NCI-H345 (cell line): Measurements from ENCODE around the gene OPN1SW.

Experiments used
- DNase-seq: peaks from one replicate; lab custom pipeline; 2025; lab: John Stamatoyannopoulos, UW

The OPN1SW gene, protein sequence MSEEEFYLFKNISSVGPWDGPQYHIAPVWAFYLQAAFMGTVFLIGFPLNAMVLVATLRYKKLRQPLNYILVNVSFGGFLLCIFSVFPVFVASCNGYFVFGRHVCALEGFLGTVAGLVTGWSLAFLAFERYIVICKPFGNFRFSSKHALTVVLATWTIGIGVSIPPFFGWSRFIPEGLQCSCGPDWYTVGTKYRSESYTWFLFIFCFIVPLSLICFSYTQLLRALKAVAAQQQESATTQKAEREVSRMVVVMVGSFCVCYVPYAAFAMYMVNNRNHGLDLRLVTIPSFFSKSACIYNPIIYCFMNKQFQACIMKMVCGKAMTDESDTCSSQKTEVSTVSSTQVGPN

DNA sequence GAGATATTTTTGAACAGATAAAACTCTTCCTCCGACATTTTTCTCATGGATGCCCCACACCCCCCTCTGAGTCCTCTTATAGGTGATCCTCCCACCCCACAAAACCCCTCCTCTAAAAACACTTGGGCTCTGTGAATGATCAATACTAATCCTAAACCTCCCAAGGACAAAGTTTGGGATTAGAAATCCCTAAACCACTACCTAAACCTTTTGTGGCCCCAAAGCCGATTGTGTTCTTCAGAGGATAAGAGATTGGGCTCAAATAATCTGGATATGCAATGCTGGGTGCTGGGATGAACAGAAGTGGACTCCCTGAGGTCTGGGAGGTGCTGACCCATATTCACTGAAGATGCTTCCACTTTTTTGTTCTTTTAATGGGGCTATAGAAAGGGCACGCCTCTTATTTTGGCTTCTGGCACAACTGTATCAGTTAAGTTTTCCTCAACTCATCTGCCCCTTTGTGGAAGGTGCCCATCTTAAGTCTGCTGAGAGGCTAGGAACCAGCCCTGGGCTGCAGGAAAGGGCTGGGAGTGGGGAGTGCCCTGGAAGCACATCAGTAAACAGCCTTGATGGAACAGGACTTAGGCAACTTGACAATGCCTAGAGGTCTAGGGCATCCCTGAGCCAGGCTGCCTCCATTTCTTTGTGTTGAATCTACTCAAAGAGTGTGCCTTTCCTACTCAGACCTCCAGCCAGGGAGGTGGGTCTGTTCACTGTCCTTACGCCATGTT, at the start of gene OPN1SW:
Gene OPN1SW, minus strand, starts transcription at position 51 of the 731 bp plus-strand sequence. Its CDS starts 13 bp downstream, at position 38.
- DNase-seq, result no peak

DNA sequence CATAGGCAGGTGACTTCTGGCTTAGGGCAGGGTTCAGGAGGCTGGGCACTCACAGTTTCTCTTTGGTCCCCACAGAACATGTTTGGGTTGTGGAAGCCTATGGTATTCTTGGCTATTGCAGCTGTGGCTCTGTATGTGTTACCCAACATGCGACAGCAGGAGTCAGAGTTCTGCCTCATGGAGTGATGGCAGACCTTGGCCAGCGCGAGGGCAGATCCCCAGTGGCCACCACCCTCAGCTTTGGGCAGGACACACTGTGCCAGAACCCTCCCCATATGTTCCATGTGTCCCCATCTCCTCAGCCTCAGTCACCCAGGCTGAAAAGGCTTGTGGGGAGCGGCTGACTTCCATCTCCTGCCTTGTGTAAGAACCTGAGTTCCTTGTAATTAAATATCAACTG, 46.1 kb upstream of the OPN1SW start:
- no peak for DNase-seq

DNA sequence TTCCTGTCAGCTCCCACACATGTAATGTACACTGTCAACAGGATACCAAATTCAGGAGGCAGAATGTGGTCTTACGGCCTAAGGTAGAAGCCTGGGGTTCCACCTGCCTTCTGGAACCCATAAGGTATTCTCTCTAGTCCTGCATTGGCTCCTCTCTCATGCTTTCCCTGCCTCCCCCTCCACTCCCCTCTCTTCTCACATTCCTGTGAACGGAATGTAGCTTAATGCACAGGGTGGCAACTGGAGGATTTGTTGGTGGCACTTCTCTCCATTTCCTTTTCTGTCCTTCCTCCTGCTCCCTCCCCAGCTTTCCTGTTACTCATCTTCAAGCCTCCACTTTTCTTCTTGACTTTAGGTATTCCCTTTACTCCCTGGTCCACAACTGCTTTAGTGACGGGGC, 43.1 kb upstream of the OPN1SW start:
- no peak for DNase-seq

DNA sequence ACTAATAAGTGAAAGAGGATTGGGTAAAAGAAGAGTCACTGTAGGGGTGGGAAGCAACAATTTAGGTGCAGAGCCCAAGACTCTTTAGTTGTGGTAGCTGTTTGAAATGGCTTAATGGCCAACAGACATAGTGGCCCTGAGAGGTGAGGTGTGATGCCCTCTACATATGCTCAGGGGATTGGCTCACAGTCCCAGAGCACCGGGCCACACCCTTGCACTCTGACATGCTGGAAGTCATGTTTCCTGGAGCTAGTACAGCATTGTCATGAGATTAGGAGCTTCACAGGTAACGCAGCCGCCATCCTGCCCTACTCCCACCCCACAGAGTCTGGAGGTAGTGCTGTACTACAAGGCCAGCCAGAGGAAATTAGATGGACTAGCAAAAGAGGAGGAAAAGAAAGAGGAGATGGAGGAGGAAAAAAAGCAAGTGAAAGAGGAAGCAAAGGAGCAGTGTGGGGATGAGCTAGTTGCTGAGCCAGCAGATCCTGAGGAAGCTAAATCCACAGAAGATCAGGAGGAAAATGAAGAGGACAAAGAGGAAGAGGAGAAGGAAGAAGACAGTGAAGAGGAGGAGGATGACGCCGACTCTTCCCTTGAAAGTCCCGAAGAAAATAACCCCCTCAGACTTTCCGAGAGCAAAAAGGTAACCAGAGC, 39.8 kb upstream of the OPN1SW start:
- no peak for DNase-seq

DNA sequence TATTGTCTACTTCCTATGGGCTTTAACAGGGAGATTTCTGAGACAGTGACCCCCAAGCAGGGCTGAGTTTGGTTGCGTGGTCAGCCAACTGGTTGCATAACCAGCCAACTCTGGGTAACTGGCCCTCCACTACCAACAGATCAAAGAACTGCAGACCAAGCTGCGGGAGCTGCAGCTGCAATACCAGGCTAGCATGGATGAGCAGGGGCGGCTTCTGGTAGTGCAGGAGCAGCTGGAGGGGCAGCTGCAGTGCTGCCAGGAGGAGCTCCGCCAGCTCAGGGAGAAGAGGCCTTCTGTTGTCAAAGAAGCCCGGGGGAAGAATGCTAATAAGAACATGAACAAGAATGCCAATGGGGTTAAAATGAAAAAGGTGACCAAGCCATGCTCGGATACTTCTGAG, 38.9 kb upstream of the OPN1SW start:
- no peak for DNase-seq

DNA sequence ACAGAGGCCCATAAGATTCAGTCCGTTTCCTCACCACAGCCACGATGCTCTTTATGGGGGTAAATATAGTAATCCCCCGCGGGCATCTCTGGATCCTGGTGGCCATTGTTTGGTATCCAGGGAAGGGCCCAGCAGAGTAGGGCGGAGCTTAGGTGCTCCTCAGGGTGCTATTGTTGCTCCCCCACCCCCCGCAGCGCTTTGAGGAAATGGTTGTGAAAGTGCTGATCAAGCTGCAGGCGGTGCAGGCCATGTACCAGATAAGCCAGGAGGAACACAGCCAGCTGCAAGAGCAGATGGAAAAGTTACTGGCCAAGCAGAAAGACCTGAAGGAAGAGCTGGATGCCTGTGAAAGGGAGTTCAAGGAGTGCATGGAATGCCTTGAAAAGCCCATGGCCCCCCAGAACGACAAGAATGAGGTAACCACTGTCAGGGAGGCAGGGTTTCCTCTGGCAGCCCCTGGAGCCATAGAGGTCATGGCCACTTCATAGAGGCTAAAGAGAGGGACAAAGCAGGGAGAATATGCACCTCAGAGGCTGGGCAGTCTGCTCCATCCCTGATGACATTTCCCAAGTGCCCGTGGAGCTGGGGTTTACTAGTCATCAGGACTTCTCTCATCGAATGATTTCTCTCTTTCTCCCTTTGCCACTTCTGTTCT, 37.0 kb upstream of the OPN1SW start:
- DNase-seq, result peak; percentile 96

DNA sequence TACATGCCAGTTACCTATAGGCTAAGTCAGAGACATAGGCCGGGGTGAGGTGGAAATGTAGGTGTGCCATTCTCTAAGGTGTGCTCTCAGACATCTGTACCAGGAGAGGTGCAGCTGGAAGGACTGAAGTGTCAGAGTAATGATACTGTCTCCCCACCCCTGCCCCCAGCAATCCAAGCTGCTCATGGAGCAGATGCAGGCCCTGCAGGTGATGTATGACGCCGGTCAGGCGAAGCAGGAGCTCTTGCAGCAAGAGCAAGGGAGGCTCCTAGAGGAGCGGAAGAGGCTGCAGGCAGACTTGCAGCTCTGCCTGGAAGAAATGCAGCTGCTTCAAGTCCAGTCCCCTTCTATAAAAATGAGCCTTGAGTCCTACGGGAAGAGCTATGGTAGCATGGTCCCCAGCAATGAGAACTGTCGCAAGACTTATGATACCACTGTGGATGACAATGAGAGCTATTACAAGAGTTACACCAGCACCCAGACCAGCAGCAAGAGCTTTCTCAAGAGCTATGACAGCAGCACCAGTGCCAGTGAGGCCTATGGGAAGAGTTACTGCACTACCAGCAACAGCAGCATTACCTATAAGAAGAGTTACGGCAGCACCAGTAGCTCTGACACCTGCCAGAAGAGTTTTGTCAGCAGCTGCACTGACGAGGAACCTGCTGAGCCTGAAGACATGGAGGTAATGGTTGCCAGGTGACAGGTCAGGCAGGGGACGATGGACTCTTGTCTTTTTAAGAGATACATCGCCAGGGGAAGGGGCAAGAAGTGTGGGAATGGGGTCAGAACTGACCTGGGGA, 36.2 kb upstream of the OPN1SW start:
- DNase-seq, result peak; percentile 77

DNA sequence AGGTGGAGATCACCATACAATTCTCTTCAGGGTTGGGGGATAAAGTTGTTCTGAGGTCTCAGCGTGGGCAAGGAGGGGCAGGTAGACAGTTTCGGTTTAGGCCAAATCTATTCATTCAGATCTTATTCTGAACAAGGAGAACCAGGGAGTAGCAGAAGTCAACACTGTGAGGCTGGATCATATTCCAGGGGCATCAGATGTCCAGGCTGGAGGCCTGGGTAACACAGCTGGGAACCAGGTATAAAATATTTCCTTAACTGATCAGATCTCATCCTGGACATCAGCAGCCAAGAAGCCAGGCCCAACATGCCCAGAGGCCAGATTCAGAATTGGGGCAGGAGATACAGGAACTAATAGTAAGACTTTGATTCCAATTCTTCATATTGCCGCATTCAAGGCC, 35.4 kb upstream of the OPN1SW start:
- no peak for DNase-seq

DNA sequence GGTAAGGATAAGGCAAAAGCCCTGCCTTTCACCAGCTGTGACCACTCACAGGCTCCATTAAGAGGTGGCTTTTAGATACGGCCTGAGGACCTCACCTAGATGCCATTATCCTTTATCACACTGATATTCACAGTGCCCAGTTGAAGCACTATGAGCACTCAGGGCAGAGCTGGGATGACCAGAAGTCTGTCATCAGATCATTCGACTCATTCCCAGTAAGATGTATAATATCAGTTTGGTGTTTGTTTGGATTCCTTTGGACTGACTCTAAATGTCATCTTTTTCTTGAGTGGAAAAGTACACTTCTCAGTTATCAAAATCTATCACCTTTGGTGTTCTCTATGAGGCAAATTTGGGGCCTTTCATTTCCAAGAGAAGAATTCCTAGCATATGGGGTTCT, 34.9 kb upstream of the OPN1SW start:
- no peak for DNase-seq

DNA sequence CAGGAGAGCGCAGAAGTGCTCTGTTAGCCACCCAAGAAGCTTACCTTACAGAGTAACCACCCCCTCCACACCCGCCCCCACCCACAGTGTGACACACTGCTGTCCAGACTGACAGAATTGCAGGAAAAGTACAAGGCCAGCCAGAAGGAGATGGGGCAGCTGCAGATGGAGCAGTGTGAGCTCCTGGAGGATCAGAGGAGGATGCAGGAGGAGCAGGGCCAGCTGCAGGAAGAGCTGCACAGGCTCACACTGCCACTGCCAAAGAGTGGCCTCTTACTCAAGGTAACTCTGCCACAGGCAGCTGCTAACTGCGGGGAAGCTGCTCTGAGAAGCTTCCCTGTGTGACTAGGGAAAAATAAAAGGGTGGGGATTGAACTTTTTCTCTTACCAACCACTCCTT, 33.8 kb upstream of the OPN1SW start:
- DNase-seq, result no peak

DNA sequence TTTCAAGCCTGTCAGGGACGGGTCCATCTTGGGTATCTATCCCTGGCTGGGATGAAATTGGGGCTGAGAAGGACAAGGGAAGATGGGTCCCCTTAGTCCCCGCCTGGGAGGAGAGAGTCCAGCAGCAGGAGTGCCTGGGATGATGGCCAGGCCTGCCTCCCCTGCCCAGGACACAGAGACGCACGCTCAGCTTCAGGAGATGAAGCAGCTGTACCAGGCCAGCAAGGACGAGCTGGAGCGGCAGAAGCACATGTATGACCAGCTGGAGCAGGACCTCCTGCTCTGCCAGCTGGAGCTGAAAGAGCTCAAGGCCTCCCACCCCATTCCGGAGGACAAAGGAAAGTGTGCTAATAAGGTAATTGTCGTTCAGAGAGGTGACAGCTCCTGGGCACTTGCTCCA, 31.6 kb upstream of the OPN1SW start:
- no peak for DNase-seq

DNA sequence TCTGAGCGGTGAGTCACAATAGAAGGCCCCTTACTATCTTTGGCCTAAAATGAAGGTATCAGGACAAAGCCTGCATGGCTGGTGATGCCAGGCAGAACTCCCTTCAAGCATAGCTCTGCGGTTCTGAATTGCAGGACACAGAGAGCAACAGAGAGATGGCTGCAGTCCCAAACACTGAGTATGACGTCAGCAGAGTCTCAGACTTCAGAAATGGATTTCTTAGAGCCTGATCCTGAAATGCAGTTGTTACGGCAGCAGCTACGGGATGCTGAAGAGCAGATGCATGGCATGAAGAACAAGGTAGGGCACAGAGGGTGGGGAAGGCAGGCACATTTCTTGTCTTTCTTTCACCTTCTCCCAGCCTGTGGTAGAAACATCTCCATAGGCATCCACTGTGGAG, 29.6 kb upstream of the OPN1SW start:
- DNase-seq, result no peak

DNA sequence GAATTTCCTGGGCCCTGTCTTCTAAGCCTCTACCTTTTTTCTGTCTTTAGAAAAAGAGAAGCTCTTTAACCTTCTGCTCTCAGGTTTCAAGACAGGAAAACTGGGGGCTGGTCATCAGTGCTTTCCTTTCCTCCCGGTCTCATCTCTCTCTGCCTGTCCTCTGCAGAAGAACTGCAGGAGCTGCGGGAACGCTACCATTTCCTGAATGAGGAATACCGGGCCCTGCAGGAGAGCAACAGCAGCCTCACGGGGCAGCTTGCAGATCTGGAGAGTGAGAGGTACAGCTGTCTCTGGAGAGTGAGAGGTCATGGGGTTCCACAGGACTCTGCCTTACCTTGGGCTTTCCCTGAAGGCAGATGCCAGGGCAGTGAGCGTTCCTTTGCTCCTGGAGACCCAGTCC, 28.9 kb upstream of the OPN1SW start:
- DNase-seq, result no peak

DNA sequence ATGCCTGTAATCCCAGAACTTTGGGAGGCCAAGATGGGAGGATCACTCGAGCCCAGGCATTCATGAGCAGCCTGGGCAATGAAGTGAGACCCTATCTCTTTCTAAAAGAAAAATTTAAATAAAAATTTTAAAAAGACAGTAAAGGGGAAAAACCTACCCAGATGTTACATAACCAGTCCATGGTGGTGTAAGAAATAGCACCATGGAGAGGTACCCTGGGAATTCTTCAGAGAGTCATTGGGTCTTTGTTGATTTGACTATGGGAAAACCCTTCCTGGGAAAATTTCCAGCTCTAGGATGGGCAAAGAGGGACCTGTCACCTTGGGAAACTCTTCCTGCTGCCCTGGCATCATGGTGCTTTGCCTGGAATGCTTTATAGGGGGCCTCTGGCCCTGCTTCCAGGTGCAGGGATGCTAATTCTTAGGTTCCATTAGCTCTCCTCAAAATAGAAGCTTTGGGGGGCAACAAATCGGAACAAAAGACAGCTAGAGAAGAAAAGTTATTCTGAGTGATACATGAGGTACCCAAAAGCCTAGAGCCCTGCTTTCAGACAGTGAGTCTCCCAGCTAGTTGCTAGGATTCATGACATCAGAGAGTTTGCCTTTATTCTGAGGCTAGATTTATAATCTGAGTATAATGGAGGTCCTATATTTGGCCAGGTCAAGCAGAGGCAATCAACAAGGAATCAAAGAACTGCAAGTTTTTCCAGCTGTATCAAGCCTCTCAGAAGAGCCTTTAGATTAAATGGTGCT, 26.2 kb upstream of the OPN1SW start:
- DNase-seq, result no peak

DNA sequence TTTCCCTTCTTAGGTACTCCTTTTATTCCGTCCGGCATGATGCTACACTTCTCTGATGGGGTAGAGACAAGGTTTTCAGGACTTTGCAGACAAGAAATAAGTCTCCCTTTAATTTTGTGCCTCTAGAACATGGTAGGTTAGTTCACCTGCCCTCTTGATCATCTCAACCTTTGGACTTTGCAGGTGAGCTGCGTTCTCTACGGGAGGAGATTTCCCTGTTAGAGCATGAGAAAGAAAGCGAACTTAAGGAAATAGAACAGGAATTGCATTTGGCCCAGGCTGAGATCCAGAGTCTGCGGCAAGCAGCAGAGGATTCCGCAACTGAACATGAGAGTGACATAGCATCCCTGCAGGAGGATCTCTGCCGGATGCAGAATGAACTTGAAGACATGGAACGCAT, 25.4 kb upstream of the OPN1SW start:
- no peak for DNase-seq

DNA sequence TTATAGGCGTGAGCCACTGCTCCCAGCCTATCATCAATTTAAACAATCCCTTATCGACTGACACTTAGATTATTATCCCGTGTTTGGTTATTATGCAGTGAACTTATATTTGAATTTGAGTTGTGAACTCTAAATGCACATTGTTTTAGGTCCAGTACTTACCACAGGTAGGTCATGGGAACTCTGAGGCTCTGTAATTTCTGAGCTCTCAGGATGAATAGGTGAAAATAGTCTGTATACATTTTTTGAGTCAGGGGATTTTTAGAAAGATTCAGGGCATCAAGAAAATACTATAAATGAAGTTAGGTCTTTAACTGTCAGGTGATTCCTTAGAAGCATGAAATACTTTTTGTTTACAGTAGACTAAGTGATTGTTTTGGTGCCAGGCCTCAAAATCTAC, 25.0 kb upstream of the OPN1SW start:
- DNase-seq, result no peak

DNA sequence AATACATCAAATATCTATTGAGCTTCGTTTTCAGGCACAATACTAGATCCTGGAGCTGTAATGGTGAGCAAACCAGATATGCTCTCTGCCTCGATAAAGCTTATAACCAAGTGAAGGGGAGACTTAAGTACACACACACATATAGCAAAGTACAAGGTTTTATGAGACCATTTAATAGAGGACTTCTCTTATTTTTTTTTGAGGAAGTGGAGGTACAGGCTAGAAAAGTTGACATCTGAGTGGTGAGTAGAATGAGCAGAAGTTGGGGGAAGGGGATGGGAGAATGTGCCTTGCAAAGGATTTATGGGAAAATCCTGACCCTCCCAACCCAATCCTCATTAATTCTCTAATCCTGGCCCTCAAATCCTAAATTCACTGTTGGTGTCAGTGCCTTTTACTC, 23.9 kb upstream of the OPN1SW start:
- no peak for DNase-seq

DNA sequence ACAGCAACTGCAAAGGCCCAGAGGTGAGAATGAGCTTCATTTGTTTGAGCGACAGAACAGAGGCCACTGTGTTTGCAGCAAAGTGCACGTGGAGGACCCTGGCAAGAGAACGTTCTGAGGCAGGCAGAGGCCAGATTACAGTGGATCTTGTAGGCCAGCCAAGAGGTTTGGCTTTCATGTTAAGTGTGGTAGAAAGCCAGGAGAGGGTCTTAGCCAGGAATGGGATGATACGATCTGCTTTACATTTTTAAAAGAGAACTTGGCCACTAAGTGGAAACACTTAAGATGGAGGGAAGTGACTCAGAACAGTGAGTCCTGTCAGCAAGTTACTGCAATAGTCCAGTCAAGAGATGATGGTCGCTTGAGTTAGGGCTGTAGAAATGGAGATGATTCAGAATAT, 20.7 kb upstream of the OPN1SW start:
- no peak for DNase-seq

DNA sequence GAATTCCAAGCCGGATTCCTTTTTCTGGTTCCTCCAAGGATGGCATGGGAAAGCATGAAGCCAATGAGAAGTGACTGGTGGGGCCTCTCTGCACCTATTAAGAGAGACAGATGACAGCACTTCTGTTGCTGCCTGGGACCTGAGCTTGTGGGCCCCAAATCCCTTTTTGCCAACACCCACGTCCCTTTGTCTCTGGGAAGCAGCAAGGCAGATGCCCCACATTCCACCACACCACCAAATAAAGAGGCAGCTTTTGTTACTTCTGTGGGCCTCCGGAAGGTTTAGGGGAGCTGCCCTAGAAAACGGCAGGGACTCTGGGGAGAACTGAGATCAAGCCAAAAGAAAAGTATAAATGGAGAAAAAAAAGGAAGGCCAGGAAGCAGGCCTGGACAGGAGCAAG, 19.5 kb upstream of the OPN1SW start:
- DNase-seq, result no peak

DNA sequence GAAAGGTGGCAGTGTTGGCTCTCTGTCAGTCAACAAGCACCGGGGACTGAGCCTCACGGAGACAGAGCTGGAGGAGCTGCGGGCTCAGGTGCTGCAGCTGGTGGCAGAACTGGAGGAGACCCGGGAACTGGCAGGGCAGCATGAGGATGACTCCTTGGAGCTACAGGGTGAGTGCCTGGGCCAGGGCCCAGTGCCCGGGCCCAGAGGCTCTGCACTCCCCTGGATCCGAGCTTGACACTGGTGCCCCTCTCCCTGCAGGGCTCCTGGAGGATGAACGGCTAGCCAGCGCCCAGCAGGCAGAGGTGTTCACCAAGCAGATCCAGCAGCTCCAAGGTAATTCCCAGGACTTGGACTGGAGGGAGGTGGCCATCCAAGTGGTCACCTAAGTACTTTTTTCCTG, 18.8 kb upstream of the OPN1SW start:
- no peak for DNase-seq

DNA sequence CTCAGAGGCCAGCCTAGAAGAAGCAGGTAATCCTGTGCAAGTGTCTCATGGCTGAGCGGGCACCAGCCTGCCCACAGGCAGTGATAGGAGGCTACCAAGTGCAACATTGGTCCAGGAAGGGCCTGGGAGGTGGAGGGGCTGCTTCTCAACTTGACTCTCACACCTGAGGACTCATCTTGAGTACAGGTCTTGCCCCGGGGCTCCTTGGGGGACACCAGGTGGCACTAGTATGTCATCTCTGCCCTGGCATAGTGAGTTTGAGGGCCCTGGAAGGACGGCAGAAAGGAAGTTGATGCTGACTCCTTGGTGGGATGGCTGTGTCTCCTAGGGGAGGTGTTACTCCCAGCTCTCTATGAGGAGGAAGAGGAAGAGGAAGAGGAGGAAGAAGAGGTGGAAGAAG, 18.4 kb upstream of the OPN1SW start:
- DNase-seq, result peak; percentile 5
